GM12801 (cell line): ENCODE data around the gene SORBS2.

Source experiments
- CTCF ChIP-seq: IDR thresholded peaks from one replicate; pipeline ENCODE4 v1.5.1; 2011; ENCODE audit warnings: control low read depth; ENCODE audit not compliant: insufficient read length; ENCODE audit errors: extremely low read depth

The SORBS2 gene

GRCh38 chr4:185838514-185839193 lies 26.7 kb upstream of the SORBS2 start:
- no peak for TF ChIP-seq CTCF

GRCh38 chr4:185838104-185838452 lies 26.1 kb upstream of the SORBS2 start:
- no peak for TF ChIP-seq CTCF

- TF ChIP-seq CTCF, result no peak
Observed at GRCh38 chr4:185837415-185838103, 25.6 kb upstream of the SORBS2 start.

- TF ChIP-seq CTCF, result no peak
Observed at GRCh38 chr4:185836241-185837084, 24.5 kb upstream of the SORBS2 start.

- TF ChIP-seq CTCF, result no peak
Observed at GRCh38 chr4:185835814-185836213, 23.8 kb upstream of the SORBS2 start.

GRCh38 chr4:185835336-185835735 lies 23.3 kb upstream of the SORBS2 start:
- TF ChIP-seq CTCF, result no peak

GRCh38 chr4:185834778-185835177 lies 22.8 kb upstream of the SORBS2 start:
- no peak for TF ChIP-seq CTCF
